GM21423 (cell line): ENCODE data around the gene EPHA1.
"Not testable (repeated sequence)": the region's sequence is repeated elsewhere in the genome, so short reads cannot be mapped to it uniquely, and the experiment has no call there.

Source experiments
- ATAC-seq: cut with Tn5 transposase; IDR thresholded peaks from one replicate; pipeline ENCODE4 v1.9.1; 2021; ENCODE audit warnings: mild to moderate bottlenecking, moderate library complexity; ENCODE audit not compliant: unreplicated experiment

EPHA1 gene

GRCh38 chr7:143433759-143434158, 25.1 kb upstream of the EPHA1 start:
- ATAC-seq = no peak

GRCh38 chr7:143431109-143431508, 22.5 kb upstream of the EPHA1 start:
- no peak for ATAC-seq

- no peak for ATAC-seq
Measured at GRCh38 chr7:143429770-143430698, 21.4 kb upstream of the EPHA1 start.

DNA sequence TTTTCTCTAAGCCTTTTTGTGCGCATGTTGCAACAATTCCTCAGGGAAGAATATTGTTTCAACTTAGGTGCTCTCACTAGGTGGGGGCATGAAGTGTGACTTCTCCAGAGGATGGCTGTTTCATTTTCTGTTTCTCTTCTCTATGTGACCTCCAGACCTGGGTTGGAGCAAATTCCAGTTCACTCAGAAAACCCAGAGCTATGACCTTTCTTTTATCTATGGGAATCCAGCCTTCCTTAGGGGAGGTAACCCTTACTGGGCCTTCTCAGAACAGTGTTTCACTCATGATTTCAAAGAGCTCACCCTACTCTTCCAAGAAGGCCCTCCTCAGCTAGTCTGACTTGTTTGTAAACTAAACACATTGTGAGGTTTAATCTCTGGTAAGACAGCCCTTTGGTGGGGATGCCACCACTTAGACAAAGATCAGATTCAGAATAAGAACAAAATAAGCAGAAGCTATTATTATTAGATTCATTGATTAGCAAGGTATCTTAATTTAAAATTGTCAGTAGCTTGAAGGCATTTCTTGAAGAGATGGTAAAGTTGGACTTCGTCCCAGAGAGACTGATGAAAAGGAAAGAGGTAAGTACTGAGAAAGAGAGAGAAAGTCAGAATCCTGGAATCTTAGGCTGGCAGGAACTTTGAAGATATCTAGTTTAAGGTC, 18.0 kb upstream of the EPHA1 start:
- ATAC-seq = no peak

DNA sequence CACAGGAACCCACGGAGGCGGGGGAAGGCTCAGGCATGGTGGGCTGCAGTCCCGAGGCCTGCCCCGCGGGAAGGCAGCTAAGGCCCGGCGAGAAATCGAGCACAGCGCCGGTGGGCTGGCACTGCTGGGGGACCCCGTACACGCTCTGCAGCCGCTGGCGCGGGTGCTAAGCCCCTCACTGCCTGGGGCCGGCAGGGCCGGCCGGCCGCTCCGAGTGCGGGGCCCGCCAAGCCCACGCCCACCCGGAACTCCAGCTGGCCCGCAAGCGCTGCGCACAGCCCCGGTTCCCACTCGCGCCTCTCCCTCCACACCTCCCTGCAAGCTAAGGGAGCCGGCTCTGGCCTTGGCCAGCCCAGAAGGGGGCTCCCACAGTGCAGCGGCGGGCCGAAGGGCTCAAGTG, 15.8 kb upstream of the EPHA1 start:
- ATAC-seq = not testable (repeated sequence)

- no peak for ATAC-seq
Measured at GRCh38 chr7:143422033-143422432, 13.4 kb upstream of the EPHA1 start.

GRCh38 chr7:143420624-143421023, 12.0 kb upstream of the EPHA1 start:
- not testable (repeated sequence) for ATAC-seq

- no peak for ATAC-seq
Measured at GRCh38 chr7:143419880-143420279, 11.2 kb upstream of the EPHA1 start.

GRCh38 chr7:143418681-143419458, 10.2 kb upstream of the EPHA1 start:
- ATAC-seq = no peak

- ATAC-seq = no peak
Measured at GRCh38 chr7:143417734-143418383, 9.2 kb upstream of the EPHA1 start.

- no peak for ATAC-seq
Measured at GRCh38 chr7:143416565-143417149, 8.0 kb upstream of the EPHA1 start.

DNA sequence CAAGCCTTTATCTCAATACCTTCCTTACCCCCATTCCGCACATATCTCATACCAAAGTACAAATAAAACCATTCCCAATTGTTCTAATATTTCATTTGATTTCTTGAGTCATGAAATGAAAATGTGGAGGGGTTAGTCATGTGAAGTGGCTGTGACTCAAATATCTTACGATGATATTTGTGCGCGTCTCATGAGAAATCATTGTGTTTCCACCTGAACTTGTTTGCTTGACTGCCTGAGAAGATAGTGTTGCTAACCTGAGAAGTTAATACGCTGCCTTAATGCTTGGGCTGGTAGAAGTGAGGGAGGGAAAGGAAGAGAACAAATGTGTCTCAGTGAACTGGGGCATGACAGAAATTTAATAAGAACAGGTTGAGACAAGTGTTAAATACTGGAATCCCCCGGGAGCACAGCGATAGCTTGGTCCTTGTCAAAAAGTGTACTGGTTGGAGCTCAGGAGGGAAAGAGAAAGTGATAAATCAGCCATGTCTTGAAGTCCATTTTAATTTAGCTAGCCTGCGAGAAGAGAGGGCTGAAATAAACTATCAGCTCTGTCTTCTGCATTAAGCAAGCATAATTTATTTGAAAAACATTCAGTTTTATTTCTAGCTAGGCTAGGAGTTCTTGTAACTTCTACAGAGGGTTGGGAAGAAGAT, 7.2 kb upstream of the EPHA1 start:
- ATAC-seq = no peak

DNA sequence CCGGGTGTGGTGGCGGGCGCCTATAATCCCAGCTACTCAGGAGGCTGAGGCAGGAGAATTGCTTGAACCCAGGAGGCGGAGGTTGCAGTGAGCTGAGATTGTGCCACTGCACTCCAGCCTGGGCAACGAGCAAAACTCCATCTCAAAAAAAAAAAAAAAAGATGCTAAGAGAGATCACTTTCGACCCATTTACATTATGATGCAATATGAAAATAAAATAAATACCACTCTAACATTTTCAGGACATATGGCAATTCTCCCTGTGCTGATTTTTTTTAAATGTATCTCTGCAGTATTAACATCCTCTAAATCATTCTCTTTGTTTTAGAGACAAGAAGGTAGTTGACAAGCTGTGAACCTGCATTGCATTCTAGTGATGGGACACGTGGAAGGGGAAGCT, 6.6 kb upstream of the EPHA1 start:
- ATAC-seq = not testable (repeated sequence)

- no peak for ATAC-seq
Measured at GRCh38 chr7:143413123-143413522, 4.5 kb upstream of the EPHA1 start.

DNA sequence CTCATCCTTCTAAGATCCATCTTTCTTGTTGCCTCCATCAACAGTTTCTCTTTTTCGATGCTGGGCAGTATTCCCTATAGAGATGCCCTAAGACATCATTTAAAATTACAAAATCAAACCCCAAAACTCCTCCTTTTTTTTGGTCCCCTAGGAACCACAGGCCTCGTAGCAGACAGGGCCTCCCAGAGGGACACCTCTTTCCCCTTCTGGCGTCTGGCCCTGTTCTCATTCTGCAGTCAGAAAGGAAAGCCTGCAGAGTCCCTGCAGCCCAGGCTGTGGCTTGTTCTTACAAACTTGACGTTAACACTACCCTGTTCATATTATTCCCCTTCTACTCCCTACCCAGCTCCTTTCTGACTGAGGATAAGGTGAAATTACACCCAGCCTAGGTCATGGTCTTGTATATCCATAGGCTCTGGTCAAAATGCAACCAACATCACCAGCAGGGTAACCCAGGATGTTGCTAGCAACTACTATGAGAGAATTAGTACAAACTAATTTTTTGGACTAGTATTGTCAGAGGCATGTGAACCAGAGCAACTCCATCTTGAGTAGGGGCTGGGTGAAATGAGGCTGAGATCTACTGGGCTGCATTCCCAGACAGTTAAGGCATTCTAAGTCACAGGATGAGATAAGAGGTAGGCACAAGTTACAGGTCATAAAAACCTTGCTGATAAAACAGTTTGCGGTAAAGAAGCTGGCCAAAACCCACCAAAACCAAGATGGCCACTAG, 3.5 kb upstream of the EPHA1 start:
- no peak for ATAC-seq

GRCh38 chr7:143410521-143411004, 1.9 kb upstream of the EPHA1 start:
- ATAC-seq = no peak

DNA sequence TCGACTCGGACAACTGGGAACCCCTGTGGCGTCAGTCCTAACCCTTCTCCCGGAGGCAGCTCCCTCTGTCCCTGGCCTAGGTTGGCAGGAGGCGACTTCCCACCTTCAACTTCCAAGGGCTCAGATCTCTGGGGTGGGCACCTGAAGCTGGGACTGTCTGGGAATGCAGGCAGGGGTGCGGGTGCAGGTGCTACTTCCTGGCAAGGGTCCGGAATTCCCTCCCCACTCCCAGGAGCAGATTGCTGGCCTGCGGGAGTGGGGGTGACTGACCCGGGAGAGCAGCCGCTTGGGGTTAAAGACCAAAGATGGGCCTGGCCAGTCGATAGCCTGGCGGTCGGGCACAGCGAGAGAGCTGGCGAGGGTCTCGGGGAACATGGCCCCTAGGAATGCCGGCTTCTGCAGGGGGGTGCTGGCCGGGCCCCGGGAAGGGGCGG, 387 bp downstream of the EPHA1 start:
- ATAC-seq = no peak

DNA sequence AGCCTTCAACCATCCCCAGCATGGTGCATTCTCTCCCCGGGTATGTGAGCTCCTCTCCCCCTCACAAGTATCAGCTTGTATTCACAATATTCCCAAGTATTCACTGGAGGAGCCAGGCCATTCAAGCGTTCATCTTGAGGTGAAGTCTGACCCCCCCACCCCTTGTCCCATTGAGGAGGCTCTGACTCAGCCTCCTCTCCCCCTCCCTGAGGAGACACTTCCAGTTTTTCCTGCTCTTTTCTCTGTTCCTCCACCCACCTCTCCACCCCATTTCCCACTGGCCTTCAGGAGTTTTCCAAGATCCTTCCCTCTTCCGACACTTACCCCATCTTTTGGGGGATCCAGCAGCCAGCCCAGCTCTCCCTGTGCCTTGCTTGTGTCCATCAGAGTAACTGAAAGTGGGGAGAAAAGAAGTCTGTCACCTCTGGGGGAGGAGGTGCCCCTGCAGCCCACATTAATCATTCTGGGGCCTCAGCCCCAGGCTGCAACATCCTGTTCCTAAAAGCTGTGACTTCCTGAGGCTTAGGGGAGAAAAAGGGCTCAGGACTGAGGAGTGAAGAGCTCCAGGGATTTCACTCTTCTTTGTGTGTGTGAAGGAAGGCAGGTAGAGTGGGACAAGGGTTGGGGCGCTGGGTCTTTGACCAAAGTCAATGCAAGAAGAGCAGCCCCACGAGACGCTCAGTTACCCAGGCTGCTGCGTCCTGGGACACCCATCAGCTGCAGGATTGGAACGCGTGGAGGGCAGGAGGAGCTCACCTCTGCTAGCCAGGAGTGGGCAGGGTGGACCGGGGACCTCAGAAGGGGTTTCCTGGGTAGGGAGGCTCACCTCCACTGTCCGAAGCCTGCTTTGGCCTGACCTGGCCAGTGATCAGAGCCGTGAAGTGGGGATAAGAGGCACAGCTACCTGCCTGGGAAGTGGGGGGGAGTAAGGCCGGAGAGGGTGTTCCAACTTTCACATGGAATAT, 1.1 kb downstream of the EPHA1 start:
- no peak for ATAC-seq
